HG03196 (cell line): ENCODE results near the gene MYADML2.

ENCODE experiments used
- ATAC-seq: cut with Tn5 transposase; IDR thresholded peaks from one replicate; pipeline ENCODE4 v1.9.1; 2021; ENCODE audit not compliant: unreplicated experiment

Gene MYADML2

DNA sequence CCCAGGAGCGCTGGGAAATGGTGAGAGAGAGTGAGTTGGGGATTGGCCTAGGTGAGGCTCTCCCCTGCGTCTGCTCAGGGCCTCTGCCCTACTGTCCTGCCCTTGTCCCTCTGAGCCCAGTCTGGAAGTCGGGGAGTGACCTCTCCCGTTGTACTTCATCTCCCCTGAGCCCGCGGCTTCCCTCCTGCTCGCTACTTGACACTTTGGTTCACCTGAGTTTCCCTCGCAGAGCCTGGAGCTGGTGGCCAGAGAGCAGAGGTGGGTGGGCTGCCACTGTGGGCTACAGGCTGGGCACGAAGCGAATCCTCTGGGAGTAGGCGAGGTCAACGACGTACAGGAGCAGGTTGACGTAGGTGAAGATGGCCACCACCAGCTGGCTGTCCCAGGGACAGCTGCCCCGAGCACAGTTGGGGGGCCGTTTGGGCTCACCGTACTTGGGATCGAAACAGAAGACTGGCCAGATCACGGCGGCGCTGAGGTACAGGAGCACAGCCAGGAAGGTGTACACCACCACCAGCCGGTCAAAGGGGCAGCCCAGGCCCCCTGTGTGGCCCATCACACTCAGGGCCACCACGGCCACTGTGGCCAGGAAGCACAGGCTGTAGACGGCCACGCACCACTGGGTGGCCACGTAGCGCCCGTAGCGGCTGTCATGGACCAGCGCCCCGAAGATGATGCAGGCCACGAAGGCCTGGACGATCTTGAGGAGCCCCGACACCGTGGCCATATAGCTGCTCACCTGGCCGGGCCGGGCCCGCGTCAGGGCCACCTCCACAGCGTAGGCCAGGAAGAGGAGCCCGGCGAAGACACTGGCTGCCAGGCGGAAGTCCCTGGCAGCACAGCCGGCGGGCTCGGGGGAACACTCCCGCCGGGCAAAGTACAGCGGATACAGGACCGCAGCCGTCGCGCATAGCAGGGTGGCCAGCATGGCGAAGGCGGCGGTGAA, 6.2 kb downstream of the MYADML2 start:
- ATAC-seq: no peak

DNA sequence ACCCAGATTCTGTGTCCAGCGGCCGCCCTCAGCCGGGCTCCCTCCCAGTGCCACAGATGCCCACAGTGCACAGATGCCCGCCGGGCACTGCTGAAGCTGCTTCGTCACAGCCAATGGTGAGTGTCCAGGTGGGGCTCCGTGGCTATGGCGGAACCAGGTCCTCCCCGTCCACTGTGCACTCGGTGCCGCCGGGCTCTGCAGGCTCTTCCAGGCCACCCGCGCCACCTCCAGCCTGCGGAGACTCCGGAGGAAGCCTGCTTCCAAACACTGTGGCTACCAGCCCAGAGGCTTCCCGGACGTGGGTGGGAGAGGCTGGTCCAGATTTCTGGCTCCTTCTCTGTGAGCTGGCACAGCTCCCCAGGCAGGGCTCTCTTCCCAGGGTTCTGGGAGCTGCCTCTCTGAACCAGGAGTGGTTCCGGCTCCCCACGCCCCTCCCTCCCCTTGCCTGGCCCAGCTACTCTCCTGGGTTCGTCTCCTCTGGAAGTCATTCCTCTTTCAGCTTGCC, 7.1 kb downstream of the MYADML2 start:
- no peak for ATAC-seq

DNA sequence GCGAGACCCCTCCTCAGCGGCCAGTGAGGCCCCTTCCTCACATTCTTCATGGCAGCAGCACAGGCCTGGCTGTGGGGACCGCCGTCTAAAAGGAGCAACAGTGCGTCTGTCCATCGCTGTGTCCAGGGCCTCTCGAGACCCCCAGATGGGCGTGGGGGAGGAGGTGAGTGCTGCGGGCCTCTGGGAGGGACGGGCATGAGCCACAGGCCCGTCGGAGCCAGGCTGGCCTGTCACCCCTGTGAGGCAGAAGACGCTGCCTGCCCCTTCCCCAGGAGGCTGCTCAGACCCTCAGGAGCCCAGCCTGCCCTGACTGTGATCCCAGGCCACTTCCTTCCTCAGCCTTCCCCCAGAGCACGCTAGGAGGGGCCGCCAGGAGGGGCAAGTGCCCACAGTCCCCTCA, 7.8 kb downstream of the MYADML2 start:
- ATAC-seq: no peak

DNA sequence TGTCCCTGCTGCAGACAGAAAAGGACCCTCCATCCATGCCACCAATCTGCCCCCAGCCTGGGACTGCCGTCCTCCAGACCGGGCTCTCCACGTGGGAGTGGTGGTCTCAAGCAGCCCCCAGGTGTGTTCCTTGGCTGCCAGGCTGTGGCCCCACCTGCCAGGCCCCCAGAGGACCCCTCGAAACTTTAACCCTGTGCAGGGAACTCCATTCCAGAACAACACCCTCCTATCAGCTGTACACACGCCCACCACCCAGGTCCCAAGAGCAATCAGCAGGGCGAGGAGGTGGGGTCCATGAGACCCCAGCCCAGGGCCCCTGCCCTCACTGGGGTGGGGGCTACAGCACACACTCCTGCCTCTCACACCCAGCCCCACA, 11.3 kb downstream of the MYADML2 start:
- ATAC-seq: no peak

DNA sequence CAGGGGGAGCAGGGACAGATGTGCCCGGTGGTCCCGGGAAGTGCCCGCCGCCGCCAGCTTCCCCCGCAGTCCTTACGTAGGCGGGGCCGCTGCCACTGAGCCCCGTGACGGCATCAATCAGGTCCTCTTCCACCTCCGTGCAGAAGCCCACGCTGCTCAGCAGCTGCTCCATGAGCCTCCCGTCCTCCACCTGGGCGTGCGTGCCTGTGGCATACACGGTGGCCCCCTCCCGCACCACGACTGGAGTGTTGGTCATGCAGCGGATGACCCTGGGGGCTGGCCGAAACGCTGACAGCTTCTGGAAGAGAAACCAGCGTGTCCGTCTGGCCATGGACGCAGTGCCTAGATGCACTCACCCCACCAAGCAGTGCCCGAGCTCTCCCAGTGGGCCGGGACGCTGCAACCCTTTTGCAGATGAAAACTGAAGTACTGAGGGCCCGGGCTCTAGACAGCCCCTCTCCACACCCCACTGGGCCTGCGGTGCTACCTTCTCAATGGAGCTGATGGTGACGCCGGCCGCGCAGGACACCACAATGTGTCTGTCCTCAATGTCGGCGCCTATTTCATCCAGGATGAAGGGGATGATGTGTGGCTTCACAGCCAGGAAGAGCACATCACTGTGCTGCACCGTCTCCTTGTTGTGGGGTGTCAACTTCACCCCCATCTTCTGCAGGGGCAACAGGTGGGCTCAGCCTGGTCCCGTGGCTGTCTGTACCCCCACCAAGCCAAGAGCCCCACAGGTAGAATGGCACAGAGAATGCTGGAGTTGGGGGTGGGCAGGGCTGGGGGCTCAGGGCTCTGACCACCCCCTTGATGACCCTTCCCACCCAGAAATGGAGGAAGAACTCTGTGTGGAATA, 12.0 kb downstream of the MYADML2 start:
- ATAC-seq: no peak

- no peak for ATAC-seq
Measured at GRCh38 chr17:81934098-81934757, 12.8 kb downstream of the MYADML2 start.

DNA sequence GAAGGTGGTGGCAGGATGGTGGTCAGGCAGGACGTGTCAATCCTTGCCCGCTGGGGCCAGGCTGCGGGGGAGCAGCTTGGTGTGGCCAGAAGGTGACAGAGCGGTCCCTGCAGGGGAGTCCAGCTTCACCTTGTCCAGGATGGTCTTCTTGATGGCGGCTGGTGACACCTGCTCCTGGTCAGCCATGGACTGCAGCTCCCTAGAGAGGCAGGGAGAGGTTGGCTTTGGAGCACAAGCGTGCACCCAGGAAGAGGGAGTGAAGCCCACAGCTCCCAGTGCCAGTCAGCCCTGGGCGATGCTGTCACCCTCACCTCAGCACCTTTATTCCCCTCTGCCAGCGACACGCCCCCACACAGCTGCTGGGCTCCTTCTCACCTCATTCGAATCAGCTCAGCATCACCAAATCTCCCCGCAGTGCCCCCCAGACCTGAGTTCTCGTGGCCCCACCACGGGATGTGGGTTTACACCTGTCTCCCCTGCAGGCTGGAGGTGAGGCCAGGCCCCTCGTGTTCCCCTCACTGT, 13.8 kb downstream of the MYADML2 start:
- ATAC-seq: no peak

DNA sequence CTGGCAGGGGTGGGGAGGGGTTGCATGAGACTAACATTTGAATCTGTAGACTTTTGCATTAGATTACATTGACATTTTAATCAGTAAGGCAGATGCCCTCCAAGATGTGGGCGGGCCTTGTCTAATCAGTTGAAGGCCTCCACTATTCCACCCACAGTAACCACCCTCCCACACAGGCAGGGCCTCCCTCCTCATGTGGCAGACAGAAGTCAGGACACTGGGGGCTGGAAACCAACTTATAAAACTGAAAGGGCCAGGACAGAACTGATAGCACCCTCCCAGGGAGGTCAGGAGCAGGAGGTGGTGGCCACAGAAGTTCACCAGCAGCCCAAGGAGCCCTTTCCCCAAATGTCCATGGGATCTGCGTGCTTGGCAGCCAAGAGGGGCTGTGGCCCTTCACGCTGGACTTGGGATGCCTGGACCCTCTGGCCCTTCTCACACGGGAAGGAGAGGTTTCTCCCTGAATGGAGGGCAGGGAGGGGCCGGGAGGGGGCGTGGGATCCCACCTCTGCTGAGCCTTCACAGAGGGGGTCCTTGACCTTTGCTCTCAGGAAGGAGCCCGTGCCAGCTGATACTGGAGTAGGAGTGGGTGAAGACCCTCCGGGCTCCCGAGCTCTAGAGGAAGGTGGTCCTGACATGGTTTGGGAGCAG, 14.6 kb downstream of the MYADML2 start:
- no peak for ATAC-seq

DNA sequence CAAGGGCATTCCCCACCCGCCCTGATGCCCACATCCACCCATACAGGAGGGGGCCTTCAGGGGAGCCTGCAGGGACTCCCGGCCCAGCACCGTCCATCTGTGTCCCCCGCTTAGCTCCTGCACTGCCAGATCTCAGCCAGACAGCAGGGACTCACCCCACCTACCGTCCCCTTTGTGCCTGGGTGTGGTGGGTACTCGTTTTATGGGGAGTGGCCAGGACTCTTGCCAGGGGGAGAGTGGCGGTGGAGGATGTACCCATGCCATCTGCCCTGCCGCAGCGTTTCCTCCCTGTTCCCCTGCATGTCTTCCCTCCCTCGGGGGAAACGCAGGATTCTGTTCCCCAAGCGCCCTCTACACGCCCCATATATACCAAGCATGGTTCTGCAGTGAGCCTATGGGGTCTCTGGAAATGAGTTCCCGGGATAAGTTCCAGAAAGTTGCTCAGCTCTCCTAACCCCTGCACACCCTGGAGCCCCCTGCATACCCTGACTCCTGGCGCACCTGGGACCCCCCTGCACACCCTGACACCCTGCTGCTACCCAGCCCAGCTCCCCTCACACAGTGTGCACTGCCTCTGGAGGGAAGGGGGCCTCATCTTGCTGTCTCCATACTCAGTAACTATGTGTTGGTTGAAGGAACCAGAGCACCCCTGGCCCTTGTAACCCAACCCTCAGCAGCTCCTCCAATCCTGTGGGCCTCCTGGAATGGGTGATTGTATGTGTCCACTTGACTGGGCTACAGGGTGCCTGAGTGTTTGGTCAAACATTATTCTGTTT, 15.3 kb downstream of the MYADML2 start:
- ATAC-seq: no peak

GRCh38 chr17:81931189-81931556, 15.9 kb downstream of the MYADML2 start:
- no peak for ATAC-seq

GRCh38 chr17:81930142-81931125, 16.6 kb downstream of the MYADML2 start:
- no peak for ATAC-seq

DNA sequence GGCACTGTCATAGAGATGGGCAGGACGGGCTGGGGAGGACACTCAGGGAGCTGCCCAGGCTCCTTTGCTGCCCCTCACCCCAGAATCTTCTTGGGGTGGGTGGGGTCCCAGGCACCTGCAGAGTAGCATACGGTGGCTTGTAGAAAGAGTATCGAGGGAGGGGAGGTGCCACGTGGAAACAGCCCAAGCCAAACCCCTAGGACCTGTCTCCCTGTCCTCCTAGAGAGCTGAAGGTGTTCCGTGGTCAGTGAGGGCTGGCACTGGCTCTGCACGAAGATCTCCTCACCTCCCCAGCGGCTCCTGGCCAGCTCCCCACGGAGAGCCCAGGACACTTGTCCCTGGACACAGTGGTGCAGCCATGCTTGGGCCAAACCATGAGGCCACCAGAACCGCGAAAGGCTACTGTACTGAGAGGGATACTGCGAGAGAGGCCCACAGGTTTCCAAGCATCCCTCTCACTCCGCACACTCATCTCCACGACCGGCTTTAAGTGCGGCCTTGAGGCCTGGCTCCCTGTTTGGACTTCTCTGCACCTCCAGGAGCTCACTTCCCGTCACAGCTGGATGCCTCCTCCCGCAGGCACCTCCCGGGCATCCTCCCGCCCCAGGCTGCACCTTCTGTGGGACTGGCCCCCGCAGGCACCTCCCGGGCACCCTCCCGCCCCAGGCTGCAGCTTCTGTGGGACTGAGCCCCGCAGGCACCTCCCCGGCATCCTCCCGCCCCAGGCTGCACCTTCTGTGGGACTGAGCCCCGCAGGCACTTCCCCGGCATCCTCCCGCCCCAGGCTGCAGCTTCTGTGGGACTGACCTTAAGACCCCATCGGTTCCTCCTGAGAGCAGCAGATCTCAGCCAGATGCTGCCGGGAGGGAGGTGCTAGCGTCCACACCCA, 17.5 kb downstream of the MYADML2 start:
- ATAC-seq: no peak

GRCh38 chr17:81928544-81929252, 18.3 kb downstream of the MYADML2 start:
- ATAC-seq: no peak

GRCh38 chr17:81927653-81928543, 19.1 kb downstream of the MYADML2 start, which contains the start of gene MAFG:
Gene MAFG, minus strand, starts transcription at chr17:81927735. Its CDS starts 4,550 bp downstream, at chr17:81923185.
- ATAC-seq: peak; percentile 61

DNA sequence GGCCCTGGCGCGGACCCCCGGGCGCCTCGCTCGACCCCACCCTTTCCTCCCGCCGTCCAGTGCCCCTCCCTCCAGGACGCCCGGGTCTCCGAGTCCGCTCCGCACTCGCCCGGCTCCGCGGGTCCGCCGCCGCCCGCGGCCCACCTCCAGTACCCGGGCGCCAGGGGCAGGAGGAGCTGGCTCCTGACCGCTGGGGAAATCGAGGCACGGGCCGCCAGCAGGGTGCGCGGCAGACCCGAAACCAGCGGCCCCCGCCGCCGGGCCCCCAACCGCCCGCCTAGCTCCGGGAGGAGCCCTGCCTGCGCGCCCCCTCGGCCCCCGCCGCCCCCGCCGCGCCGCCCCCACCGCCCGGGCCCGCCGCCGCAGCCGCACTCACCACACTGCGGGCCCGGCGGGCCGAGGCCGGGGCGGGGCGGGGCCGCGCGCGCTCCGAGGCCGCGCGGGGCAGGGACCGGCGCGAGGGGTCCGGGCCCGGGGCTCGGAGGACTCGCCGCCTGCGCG, 19.8 kb downstream of the MYADML2 start:
- ATAC-seq: peak; percentile 8
